SU-DHL-6 (cell line): Measurements from ENCODE around the gene MYO1D.

Experiments used
- H2AFZ ChIP-seq: fragments of 200-600 bp; sonication (generic); 2 replicates; pipeline ENCODE4 v1.6.1; 2014; ENCODE audit warnings: low read depth, mild to moderate bottlenecking, moderate library complexity, mixed read lengths, antibody characterized with exemption, low read length; ENCODE audit not compliant: severe bottlenecking
- H3F3A ChIP-seq: fragments of 200-600 bp; shearing (Covaris generic); 2 replicates; pipeline ENCODE4 v1.6.0; 2016; ENCODE audit warnings: antibody characterized with exemption, mild to moderate bottlenecking; ENCODE audit not compliant: insufficient read depth
- H3K27ac ChIP-seq: fragments of 200-600 bp; sonication (generic); 2 replicates; pipeline ENCODE4 v1.5.1; 2016; ENCODE audit warnings: low read depth, mild to moderate bottlenecking, low read length, moderate library complexity, mixed read lengths
- H3K27me3 ChIP-seq: fragments of 200-600 bp; sonication (generic), shearing (Covaris generic); 2 replicates; pipeline ENCODE4 v1.6.0; 2014; ENCODE audit warnings: mild to moderate bottlenecking, low read length
- H3K36me3 ChIP-seq: fragments of 200-600 bp; sonication (generic); 2 replicates; pipeline ENCODE4 v1.6.1; 2014; ENCODE audit warnings: mild to moderate bottlenecking, low read length, mixed read lengths
- H3K4me2 ChIP-seq: fragments of 300-600, 200-600 bp; shearing (Covaris generic), sonication (generic); 2 replicates; pipeline ENCODE4 v1.6.0; 2014; ENCODE audit warnings: low read length, low read depth, mild to moderate bottlenecking; ENCODE audit not compliant: poor library complexity, severe bottlenecking
- H3K4me3 ChIP-seq: fragments of 200-600 bp; sonication (generic); 2 replicates; pipeline ENCODE4 v1.5.1; 2014; ENCODE audit warnings: antibody characterized with exemption, low read length, mild to moderate bottlenecking, mixed read lengths; ENCODE audit not compliant: insufficient read depth, poor library complexity, severe bottlenecking
- H3K79me2 ChIP-seq: fragments of 200-600 bp; sonication (generic); 2 replicates; pipeline ENCODE4 v1.6.1; 2014; ENCODE audit warnings: mild to moderate bottlenecking, low read length, moderate library complexity; ENCODE audit not compliant: insufficient read depth
- H3K9ac ChIP-seq: fragments of 200-600 bp; sonication (generic); 2 replicates; pipeline ENCODE4 v1.7.0; 2014; ENCODE audit warnings: mild to moderate bottlenecking, low read length
- H3K9me2 ChIP-seq: fragments of 200-600 bp; sonication (generic); replicated peaks from 2 replicates; pipeline ENCODE4 v1.6.1; 2014; ENCODE audit warnings: low read length; ENCODE audit not compliant: insufficient read depth
- H3K9me3 ChIP-seq: fragments of 200-600 bp; sonication (generic); 2 replicates; pipeline ENCODE4 v1.6.1; 2014; ENCODE audit warnings: low read length, mixed read lengths; ENCODE audit not compliant: insufficient read depth
- H4K20me1 ChIP-seq: fragments of 200-600 bp; sonication (generic); 2 replicates; pipeline ENCODE4 v1.6.1; 2014; ENCODE audit warnings: low read depth, mild to moderate bottlenecking, antibody characterized with exemption, low read length, moderate library complexity, mixed read lengths
- EZH2phosphoT487 ChIP-seq: fragments of 200-600 bp; sonication (generic), shearing (Covaris generic); conservative IDR thresholded peaks from 2 replicates; pipeline ENCODE4 v1.6.1; 2018; ENCODE audit warnings: mild to moderate bottlenecking, antibody characterized with exemption, low read length, moderate library complexity, mixed read lengths
- TF ChIP-seq, protein P1 (sequence below): fragments of 200-600 bp; sonication (generic); IDR thresholded peaks from one replicate; pipeline ENCODE4 v1.5.1; 2017; ENCODE audit warnings: antibody characterized with exemption, mild to moderate bottlenecking, low read length, moderate library complexity; ENCODE audit not compliant: insufficient read depth, poor library complexity, severe bottlenecking

Gene MYO1D

DNA sequence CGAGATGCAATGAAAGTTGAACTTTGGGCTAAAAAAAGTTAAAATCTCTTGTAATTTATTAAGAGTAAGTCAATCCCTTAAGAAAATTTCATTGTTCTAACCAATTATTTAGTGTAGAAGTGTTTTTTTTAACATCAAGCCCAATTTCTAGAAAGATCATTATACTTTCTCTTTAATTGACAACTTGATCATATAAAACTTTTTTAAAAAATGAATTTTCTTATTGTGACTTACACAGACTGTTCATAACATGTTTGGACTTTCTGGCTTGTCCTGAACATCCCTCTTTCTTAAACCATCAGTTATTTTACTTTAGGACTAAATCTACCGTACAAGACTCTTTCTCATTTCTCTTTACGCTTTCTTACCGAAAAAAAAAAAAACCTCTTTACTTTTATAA, 24.8 kb upstream of the MYO1D start:
- Histone ChIP-seq H3F3A (no peaks in the 10 kb centered on the region), H3K9me3 (no peaks in the 10 kb centered on the region), H4K20me1 (no peaks in the 10 kb centered on the region), H3K9me2 (no peaks in the 10 kb centered on the region), H3K4me2 (no peak overlapping the region), H3K79me2 (no peaks in the 10 kb centered on the region), H3K9ac (no peak overlapping the region), H3K36me3 (0 out of 2 replicates have a peak, but pooled peaks cover 3% of the 10 kb centered on the region), H3K4me3 (no peak overlapping the region), H3K27ac (no peak overlapping the region), H3K27me3 (no peaks in the 10 kb centered on the region), H2AFZ (no peak overlapping the region)
- TF ChIP-seq EZH2phosphoT487, result no peak
- TF ChIP-seq, protein P1, sequence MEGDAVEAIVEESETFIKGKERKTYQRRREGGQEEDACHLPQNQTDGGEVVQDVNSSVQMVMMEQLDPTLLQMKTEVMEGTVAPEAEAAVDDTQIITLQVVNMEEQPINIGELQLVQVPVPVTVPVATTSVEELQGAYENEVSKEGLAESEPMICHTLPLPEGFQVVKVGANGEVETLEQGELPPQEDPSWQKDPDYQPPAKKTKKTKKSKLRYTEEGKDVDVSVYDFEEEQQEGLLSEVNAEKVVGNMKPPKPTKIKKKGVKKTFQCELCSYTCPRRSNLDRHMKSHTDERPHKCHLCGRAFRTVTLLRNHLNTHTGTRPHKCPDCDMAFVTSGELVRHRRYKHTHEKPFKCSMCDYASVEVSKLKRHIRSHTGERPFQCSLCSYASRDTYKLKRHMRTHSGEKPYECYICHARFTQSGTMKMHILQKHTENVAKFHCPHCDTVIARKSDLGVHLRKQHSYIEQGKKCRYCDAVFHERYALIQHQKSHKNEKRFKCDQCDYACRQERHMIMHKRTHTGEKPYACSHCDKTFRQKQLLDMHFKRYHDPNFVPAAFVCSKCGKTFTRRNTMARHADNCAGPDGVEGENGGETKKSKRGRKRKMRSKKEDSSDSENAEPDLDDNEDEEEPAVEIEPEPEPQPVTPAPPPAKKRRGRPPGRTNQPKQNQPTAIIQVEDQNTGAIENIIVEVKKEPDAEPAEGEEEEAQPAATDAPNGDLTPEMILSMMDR, result no peak

DNA sequence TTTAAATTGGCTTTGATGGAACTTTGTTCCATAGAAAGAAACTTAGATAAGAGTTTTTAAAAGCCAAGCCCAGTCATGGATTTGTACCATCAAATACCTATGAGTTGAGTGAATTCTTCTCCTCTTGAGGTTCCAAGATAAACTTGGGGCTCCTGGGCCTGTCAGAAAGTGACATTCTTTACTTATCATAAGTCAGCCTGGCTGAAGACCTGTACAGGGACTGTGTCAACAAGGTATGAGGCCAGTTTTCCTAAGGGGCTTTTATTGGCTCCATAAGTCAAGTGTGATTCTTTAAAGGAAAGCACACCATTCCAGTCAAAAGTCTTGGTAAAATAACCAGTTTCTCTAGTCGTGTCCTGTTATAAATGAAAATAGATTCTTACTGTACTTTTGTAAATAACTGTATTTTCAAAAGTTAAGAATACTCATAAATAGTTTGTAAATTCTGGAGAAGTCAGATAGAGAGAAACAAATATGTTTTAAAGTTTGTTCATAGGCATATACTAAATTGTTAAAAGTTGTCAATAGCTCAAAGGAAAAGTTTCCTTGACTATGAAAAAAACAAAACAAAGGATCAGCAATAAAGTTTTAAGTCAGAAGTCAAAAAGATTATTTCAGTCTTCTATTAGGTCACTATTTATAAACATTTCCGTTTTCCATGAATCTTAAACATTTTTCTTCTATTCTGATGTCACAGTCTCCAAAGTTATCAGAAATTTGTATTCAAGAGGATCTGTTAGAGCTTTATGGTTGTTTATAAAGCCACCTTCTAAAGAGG, 22.5 kb upstream of the MYO1D start:
- no peak overlapping the region for H3K9ac ChIP-seq
- no peaks in the 10 kb centered on the region for H3F3A ChIP-seq
- no peaks in the 10 kb centered on the region for H4K20me1 ChIP-seq
- H3K36me3 ChIP-seq, result 0 out of 2 replicates have a peak, but pooled peaks cover 3% of the 10 kb centered on the region
- no peaks in the 10 kb centered on the region for H3K79me2 ChIP-seq
- TF ChIP-seq, protein P1, result no peak
- no peak for TF ChIP-seq EZH2phosphoT487
- H3K27ac ChIP-seq, result no peak overlapping the region
- H2AFZ ChIP-seq, result no peak overlapping the region
- H3K27me3 ChIP-seq, result no peaks in the 10 kb centered on the region
- no peaks in the 10 kb centered on the region for H3K9me2 ChIP-seq
- no peak overlapping the region for H3K4me2 ChIP-seq
- no peak overlapping the region for H3K4me3 ChIP-seq
- no peaks in the 10 kb centered on the region for H3K9me3 ChIP-seq

DNA sequence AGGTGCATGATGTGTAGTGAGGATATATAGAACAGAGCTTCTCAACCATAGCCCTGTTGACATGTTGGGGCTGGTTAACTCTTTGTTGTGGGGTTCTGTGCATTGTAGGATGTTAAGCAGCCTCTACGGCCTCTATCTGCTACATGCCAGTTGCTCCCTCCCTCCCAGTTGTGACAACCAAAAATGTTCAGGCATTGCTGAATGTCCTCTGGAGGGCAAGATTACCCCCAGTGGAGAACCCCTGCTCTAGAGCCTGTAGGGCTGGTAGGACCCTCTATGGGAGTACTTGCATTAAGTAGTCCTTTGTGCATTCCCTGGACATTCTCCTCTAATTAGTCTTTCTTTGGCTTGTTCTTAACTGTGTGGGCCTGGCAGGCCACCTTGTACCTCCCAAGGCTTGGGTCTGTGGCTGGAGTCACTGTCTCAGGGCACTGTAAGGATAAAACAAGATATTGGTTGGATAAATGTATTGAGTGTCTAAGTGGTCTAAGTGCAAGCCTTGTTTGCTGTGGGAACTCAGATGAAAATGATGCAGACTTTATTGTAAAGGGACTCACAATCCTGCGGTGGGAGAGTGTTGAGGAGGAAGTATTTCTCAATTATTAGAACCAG, 19.8 kb upstream of the MYO1D start:
- H3K27me3 ChIP-seq, result no peaks in the 10 kb centered on the region
- TF ChIP-seq, protein P1, result no peak
- no peak for TF ChIP-seq EZH2phosphoT487
- no peaks in the 10 kb centered on the region for H3K9me3 ChIP-seq
- H3F3A ChIP-seq, result no peaks in the 10 kb centered on the region
- H3K79me2 ChIP-seq, result no peaks in the 10 kb centered on the region
- H3K4me2 ChIP-seq, result no peak overlapping the region
- H2AFZ ChIP-seq, result no peak overlapping the region
- no peaks in the 10 kb centered on the region for H3K9me2 ChIP-seq
- 0 out of 2 replicates have a peak, but pooled peaks cover 1% of the 10 kb centered on the region for H3K36me3 ChIP-seq
- H3K9ac ChIP-seq, result no peak overlapping the region
- no peak overlapping the region for H3K27ac ChIP-seq
- no peak overlapping the region for H3K4me3 ChIP-seq
- no peaks in the 10 kb centered on the region for H4K20me1 ChIP-seq
